NCI-H748 (cell line): ENCODE results near the gene KAT2A.

Experiments used
- DNase-seq: peaks from one replicate; lab custom pipeline; 2025; ENCODE audit not compliant: unreplicated experiment; lab: John Stamatoyannopoulos, UW

The KAT2A gene

GRCh38 chr17:42065201-42065600, 56.0 kb downstream of the KAT2A start:
- no peak for DNase-seq
